Measurements from ENCODE around the gene HSD17B11.
"Not testable (repeated sequence)": the region's sequence is repeated elsewhere in the genome, so short reads cannot be mapped to it uniquely, and the experiment has no call there.

HSD17B11 gene

DNA sequence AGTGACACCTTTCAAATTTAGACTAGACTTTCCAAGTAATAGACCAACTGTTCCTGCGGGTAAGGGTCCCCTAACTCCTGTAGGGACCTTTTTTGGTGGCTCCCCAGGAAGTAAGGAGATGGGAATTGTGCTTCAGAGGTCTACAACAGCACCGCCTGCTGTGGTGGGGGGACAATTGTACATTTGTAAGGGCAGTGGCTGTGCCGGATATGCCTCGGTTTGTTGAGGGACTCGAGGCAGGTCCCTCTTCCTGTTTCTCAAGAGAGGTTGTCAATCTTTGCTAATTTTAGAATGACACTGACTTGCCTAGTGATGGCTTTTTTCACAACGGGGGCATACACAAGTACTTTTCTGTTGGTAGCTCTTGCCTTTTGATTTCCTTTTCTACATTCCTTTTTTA, 15.5 kb upstream of the HSD17B11 start:
- in situ Hi-C loops (cut with MboI; ENCODE audit: low sequenced_read_pairs): no loop called here

DNA sequence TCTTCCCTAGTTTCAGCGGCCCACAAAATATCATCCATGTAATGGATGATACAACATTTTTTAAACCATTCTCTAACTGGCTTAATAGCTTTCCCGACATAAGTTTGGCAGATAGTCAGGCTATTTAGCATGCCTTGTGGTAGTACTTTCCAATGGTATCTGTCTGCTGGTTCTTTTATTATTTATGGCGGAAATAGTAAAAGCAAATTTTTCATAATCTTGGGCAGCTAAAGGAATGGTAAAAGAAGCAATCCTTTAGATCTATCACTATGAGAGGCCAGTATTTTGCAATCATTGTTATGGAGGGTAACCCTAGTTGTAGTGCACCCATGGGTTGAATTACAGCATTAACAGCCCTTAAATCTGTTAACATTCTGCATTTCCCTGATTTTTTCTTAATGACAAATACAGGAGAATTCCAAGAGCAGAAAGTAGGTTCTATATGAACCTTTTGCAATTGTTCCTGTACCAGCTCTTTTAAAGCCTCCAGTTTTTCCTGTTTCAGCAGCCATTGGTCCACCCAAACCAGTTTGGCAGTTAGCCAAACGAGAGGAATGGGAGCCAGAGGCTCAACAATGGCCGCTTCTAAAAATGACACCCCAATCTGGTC, 14.3 kb upstream of the HSD17B11 start:
- in situ Hi-C loops (cut with MboI; ENCODE audit: low sequenced_read_pairs): no loop called here

DNA sequence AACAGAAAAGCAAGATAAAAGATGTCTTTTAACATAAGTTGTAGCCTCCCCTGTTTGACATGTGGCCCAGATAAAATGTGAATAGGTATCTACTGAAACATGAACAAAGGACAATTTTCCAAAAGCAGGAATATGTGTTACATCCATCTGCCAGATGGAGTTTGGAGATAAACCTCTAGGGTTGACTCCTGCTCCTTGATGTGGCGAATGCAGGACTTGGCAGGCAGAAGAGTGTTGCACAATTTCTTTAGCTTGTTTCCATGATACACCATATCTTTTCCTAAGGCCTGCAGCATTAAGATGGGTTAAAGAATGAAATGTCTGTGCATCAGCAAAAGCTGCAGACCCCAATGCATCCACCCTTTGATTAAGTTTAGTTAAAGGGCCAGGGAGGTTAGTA, 12.7 kb upstream of the HSD17B11 start:
- in situ Hi-C loops (cut with MboI; ENCODE audit: low sequenced_read_pairs): not testable (repeated sequence)

- in situ Hi-C loops (cut with MboI; ENCODE audit: low sequenced_read_pairs): no loop called here
These were observed 9.0 kb upstream of the HSD17B11 start for GRCh38 chr4:87399954-87400353.

GRCh38 chr4:87399148-87399547, 8.2 kb upstream of the HSD17B11 start:
- in situ Hi-C loops (cut with MboI; ENCODE audit: low sequenced_read_pairs): no loop called here

DNA sequence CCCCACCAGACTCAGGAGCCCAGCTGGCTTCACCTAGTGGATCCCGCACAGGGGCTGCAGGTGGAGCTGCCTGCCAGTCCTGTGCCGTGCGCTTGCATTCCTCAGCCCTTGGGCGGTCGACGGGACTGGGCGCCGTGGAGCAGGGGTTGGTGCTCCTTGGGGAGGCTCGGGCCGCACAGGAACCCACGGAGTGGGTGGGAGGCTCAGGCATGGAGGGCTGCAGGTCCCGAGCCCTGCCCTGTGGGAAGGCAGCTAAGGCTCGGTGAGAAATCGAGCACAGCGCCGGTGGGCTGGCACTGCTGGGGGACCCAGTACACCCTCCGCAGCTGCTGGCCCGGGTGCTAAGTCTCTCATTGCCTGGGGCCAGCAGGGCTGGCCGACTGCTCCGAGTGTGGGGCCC, 4.9 kb upstream of the HSD17B11 start:
- in situ Hi-C loops (cut with MboI; ENCODE audit: low sequenced_read_pairs): not testable (repeated sequence)

- in situ Hi-C loops (cut with MboI; ENCODE audit: low sequenced_read_pairs): not testable (repeated sequence)
These were observed 4.1 kb upstream of the HSD17B11 start for GRCh38 chr4:87395073-87395472.

DNA sequence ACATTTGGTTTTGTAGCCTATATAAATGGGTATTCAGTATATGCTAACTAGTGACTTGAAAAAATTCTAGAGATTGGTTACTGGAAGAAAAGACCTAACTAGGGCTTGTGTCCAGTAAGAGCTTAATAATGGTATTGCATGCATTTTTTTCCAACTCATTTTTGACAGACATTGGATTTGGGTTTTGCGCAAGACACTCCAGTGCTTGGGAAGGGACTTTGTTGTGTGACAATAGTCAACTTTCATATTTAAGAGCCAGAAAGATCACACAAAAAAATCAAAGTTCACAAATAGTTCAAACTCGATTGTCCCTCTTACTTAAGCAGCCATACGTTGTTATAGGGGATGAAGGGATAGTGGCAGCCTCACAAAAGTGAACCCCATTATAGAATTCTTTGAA, 1.2 kb upstream of the HSD17B11 start:
- in situ Hi-C loops (cut with MboI; ENCODE audit: low sequenced_read_pairs): no loop called here

GRCh38 chr4:87391576-87392054, 627 bp upstream of the HSD17B11 start:
- in situ Hi-C loops (cut with MboI; ENCODE audit: low sequenced_read_pairs): no loop called here

DNA sequence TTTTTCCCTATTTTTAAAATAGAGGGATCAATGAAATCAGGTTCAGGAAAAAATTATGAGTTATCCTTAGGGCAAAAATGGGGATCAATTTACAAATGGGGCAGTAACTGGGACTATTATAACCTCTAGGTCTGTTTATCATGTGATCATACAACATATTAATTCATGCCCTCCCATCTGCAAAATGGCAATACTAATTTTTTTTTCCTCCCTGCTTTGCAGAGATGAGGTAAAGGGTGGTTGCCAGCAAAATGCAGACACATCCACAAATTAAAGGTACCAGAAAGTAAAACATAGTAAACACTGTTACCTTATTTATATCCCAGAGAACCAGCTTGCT, 467 bp downstream of the HSD17B11 start:
- in situ Hi-C loops (cut with MboI; ENCODE audit: low sequenced_read_pairs): no loop called here

DNA sequence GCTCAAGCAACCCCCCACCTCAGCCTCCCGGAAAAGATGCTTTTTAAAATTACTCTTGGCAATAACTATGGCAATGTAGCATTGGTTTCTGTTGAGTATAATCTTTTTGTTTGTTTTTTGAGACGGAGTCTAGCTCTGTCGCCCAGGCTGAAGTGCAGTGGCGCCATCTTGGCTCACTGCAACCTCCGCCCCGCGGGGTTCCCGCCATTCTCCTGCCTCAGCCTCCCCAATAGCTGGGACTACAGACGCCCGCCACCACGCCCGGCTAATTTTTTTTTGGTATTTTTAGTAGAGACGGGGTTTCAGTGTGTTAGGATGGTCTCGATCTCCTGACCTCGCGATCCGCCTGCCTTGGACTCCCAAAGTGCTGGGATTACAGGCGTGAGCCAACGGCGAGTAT, 933 bp downstream of the HSD17B11 start:
- in situ Hi-C loops (cut with MboI; ENCODE audit: low sequenced_read_pairs): not testable (repeated sequence)

DNA sequence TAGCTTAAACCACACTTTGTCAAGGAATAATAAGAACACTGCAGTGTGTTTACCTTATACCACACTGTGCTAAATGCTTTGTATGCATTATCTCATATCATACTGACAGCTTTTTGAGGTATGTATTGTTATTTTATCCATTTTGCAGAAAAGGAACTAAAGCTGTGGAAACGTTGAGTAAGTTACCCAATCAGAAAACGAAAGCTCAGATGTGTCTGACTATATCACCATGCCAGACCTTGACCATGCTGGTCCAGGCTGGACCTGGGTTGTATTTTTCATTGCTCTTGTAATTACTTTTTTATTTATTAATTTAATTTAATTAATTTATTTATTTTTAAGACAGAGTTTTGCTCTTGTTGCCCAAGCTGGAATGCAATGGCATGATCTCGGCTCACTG, 2.1 kb downstream of the HSD17B11 start:
- in situ Hi-C loops (cut with MboI; ENCODE audit: low sequenced_read_pairs): no loop called here

DNA sequence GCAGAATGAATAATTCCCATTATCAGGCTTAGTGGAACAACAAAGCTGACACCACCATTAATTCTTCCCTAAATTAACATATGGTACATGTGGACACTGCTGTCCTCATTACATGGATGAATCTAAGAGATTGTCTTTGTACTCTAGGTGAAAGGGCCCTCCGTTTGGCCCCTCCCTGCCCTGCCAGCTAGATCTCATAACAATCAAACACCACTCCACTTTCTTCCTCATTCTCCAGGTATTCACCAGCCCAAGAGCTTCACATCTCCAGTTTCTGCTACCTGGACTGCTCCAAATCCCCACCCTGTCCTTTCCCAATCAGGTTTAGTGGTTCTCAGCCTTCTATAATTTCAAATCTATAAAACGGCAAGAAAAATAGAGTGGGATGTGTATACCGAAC, 3.8 kb downstream of the HSD17B11 start:
- in situ Hi-C loops (cut with MboI; ENCODE audit: low sequenced_read_pairs): no loop called here

- in situ Hi-C loops (cut with MboI; ENCODE audit: low sequenced_read_pairs): not testable (repeated sequence)
These were observed 6.4 kb downstream of the HSD17B11 start for GRCh38 chr4:87384466-87385132.

DNA sequence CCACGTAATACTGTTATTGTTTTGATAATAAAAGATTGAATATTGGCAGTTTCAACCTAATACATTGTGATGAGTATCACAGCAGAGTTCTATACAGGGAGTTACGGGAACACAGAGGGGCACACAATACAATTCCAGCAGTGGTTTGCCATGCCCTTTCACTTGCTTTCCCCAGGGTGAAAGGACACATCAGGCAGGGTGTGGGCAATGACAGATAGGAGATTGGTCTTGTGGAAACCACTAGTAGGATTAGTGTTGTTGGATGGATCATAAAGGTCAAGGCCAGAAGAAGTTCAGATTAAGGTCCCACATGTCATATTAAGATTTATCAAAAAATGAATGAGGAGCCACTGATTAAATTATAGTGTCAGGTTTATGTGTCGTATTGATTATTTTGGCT, 8.1 kb downstream of the HSD17B11 start:
- in situ Hi-C loops (cut with MboI; ENCODE audit: low sequenced_read_pairs): no loop called here

DNA sequence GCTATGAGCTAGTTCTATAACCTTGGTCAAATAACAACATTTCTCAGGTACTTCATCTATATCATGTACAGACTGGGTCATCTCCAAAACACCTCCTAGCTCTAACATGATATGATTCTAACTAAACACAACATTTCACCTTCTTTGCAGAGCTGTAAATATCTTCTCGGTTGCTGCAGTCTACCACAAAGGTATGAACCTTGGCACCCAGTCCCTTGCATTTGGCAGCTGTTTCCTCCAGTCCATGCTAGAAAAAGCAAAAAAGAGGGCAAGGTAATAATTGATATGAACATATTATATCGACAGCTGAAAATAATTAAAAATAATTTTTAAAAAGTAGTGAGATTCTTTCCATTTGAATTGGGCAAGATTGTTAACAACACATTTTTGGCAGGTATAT, 8.9 kb downstream of the HSD17B11 start:
- in situ Hi-C loops (cut with MboI; ENCODE audit: low sequenced_read_pairs): no loop called here

GRCh38 chr4:87377816-87378215, 13.2 kb downstream of the HSD17B11 start:
- in situ Hi-C loops (cut with MboI; ENCODE audit: low sequenced_read_pairs): no loop called here

GRCh38 chr4:87375719-87376291, 15.2 kb downstream of the HSD17B11 start:
- in situ Hi-C loops (cut with MboI; ENCODE audit: low sequenced_read_pairs): no loop called here

- in situ Hi-C loops (cut with MboI; ENCODE audit: low sequenced_read_pairs): no loop called here
These were observed 20.9 kb downstream of the HSD17B11 start for GRCh38 chr4:87370068-87370467.

- in situ Hi-C loops (cut with MboI; ENCODE audit: low sequenced_read_pairs): no loop called here
These were observed 24.3 kb downstream of the HSD17B11 start for GRCh38 chr4:87366521-87367162.

GRCh38 chr4:87365348-87365747, 25.6 kb downstream of the HSD17B11 start:
- in situ Hi-C loops (cut with MboI; ENCODE audit: low sequenced_read_pairs): no loop called here

GRCh38 chr4:87363552-87363951, 27.4 kb downstream of the HSD17B11 start:
- in situ Hi-C loops (cut with MboI; ENCODE audit: low sequenced_read_pairs): no loop called here

All from HL-60/S4 (cell line).